Measurements from ENCODE around the gene BEND6. TPM values are rescaled to one million over a fixed set of nuclear protein-coding genes. Genes with fewer than 3 reads are reported as not detected.
"Not testable (repeated sequence)": the region's sequence is repeated elsewhere in the genome, so short reads cannot be mapped to it uniquely, and the experiment has no call there.

BEND6 gene
- total and polyA plus RNA-seq, 12 donors, result 0.07 to 1.8 (median 0.36) TPM

GRCh38 chr6:56995347-56995902 is 40.5 kb downstream of the BEND6 start:
- no peak for ATAC-seq
- Histone ChIP-seq H3K27me3 (peaks cover 0 to 9% (median 0%) of the 10 kb centered on the region in 7 donors), H3K36me3 (no peaks in the 10 kb centered on the region), H3K4me1 (no peaks in the 10 kb centered on the region), H3K4me3 (no peak overlapping the region), H3K27ac (no peak overlapping the region), H3K9me3 (peaks cover 0 to 12% (median 0%) of the 10 kb centered on the region in 11 donors)
- TF ChIP-seq, protein P1, sequence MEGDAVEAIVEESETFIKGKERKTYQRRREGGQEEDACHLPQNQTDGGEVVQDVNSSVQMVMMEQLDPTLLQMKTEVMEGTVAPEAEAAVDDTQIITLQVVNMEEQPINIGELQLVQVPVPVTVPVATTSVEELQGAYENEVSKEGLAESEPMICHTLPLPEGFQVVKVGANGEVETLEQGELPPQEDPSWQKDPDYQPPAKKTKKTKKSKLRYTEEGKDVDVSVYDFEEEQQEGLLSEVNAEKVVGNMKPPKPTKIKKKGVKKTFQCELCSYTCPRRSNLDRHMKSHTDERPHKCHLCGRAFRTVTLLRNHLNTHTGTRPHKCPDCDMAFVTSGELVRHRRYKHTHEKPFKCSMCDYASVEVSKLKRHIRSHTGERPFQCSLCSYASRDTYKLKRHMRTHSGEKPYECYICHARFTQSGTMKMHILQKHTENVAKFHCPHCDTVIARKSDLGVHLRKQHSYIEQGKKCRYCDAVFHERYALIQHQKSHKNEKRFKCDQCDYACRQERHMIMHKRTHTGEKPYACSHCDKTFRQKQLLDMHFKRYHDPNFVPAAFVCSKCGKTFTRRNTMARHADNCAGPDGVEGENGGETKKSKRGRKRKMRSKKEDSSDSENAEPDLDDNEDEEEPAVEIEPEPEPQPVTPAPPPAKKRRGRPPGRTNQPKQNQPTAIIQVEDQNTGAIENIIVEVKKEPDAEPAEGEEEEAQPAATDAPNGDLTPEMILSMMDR (IDR thresholded peaks at IDR 0.05), result no peak
- no peak for DNase-seq
- 75 to 88% methylated on average over 3 of the region's 3 CpGs for whole genome bisulfite sequencing, 2 donors
- intact Hi-C loops (cut with DNase I), result no loop called here

- Histone ChIP-seq H3K36me3 (no peaks in the 10 kb centered on the region), H3K4me3 (no peak overlapping the region), H3K27ac (no peak overlapping the region), H3K9me3 (peaks cover 0 to 12% (median 0%) of the 10 kb centered on the region in 11 donors), H3K27me3 (peaks cover 0 to 6% (median 0%) of the 10 kb centered on the region in 7 donors), H3K4me1 (no peaks in the 10 kb centered on the region)
- WGBS, 2 donors, result 79 to 83% methylated on average over 1 of the region's 1 CpG
- DNase-seq (no peak), ATAC-seq (no peak)
- intact Hi-C loops (cut with DNase I), result no loop called here
- TF ChIP-seq, protein P1 (IDR thresholded peaks at IDR 0.05), result no peak
Measured at GRCh38 chr6:56996401-56996800, 41.5 kb downstream of the BEND6 start.

DNA sequence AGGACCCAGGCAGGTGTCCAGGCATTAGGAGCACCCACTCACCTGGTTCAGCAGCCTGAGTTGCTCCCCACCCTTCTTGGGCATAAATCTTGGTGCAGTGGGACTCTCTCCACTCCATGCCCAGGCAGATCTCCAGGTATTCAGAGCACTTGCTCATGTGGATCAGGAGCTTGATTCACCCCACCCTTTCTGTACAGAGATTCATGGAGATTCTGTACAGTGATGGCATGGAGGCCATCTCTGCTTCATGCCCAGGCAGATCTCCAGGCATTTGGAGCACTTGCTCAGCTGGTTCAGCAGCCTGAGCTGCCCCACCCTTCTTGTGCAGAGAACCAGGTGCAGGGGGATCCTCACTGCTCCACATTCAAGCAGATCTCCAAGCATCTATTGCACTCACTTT is 44.1 kb downstream of the BEND6 start:
- intact Hi-C loops (cut with DNase I), result no loop called here

GRCh38 chr6:56999748-57000147 is 44.8 kb downstream of the BEND6 start:
- H3K36me3 ChIP-seq; H3K4me1 ChIP-seq; H3K4me3 ChIP-seq; intact Hi-C loops (cut with DNase I); DNase-seq; H3K27me3 ChIP-seq; ATAC-seq; H3K27ac ChIP-seq: not testable (repeated sequence)
- H3K9me3 ChIP-seq, result peaks cover 0 to 12% (median 0%) of the 10 kb centered on the region in 11 donors
- 91 to 93% methylated on average over 18 of the region's 18 CpGs for WGBS, 2 donors

More for the DNA sequence above, 44.1 kb downstream of the BEND6 start:
- Histone ChIP-seq H3K9me3 (peaks cover 0 to 12% (median 0%) of the 10 kb centered on the region in 11 donors), H3K36me3 (no peaks in the 10 kb centered on the region), H3K27me3 (no peaks in the 10 kb centered on the region), H3K4me3 (no peak overlapping the region), H3K27ac (no peak overlapping the region), H3K4me1 (no peaks in the 10 kb centered on the region)
- no peak for DNase-seq
- ATAC-seq, result no peak
- TF ChIP-seq, protein P1 (IDR thresholded peaks at IDR 0.05), result no peak

- H3K4me3 ChIP-seq, result no peak overlapping the region
- ATAC-seq, result no peak
- no peaks in the 10 kb centered on the region for H3K27me3 ChIP-seq
- no peaks in the 10 kb centered on the region for H3K36me3 ChIP-seq
- TF ChIP-seq, protein P1 (IDR thresholded peaks at IDR 0.05), result no peak
- DNase-seq, result no peak
- no peak overlapping the region for H3K27ac ChIP-seq
- H3K4me1 ChIP-seq, result no peaks in the 10 kb centered on the region
- intact Hi-C loops (cut with DNase I), result no loop called here
- H3K9me3 ChIP-seq, result peaks cover 0 to 12% (median 0%) of the 10 kb centered on the region in 11 donors
Measured at GRCh38 chr6:57002197-57002596, 47.3 kb downstream of the BEND6 start.

Data from heart right ventricle (tissue), 16 donors.